GM06990 (cell line): ENCODE results near the gene TMEM37.

Source experiments
- DNase-seq: peaks from one replicate; pipeline ENCODE4 v3.0.0-alpha.2; 2011; ENCODE audit not compliant: insufficient read length; ENCODE audit errors: extremely low read depth
- H3K27me3 ChIP-seq: replicated peaks from 2 replicates; pipeline ENCODE4 v1.6.0; 2011; ENCODE audit warnings: low read length; ENCODE audit not compliant: control insufficient read depth, insufficient read depth
- H3K36me3 ChIP-seq: 2 replicates; pipeline ENCODE4 v1.5.1; 2011; ENCODE audit warnings: low read length; ENCODE audit not compliant: control insufficient read depth, insufficient read depth
- H3K4me3 ChIP-seq: replicated peaks from 2 replicates; pipeline ENCODE4 v1.5.1; 2011; ENCODE audit warnings: low read depth, mild to moderate bottlenecking, control low read depth, low read length
- TF ChIP-seq, protein P1 (sequence below): IDR thresholded peaks from 2 replicates; pipeline ENCODE4 v1.5.1; 2011; ENCODE audit warnings: low read length, control low read depth, mild to moderate bottlenecking, inconsistent platforms; ENCODE audit not compliant: insufficient read depth, poor library complexity, severe bottlenecking

Gene TMEM37

GRCh38 chr2:119477113-119477505 is 45.5 kb downstream of the TMEM37 start:
- Histone ChIP-seq H3K4me3 (no peak overlapping the region), H3K27me3 (peaks cover 1% of the 10 kb centered on the region; the same call in 1 of the 2 replicates), H3K36me3 (no peaks in the 10 kb centered on the region)
- TF ChIP-seq, protein P1, sequence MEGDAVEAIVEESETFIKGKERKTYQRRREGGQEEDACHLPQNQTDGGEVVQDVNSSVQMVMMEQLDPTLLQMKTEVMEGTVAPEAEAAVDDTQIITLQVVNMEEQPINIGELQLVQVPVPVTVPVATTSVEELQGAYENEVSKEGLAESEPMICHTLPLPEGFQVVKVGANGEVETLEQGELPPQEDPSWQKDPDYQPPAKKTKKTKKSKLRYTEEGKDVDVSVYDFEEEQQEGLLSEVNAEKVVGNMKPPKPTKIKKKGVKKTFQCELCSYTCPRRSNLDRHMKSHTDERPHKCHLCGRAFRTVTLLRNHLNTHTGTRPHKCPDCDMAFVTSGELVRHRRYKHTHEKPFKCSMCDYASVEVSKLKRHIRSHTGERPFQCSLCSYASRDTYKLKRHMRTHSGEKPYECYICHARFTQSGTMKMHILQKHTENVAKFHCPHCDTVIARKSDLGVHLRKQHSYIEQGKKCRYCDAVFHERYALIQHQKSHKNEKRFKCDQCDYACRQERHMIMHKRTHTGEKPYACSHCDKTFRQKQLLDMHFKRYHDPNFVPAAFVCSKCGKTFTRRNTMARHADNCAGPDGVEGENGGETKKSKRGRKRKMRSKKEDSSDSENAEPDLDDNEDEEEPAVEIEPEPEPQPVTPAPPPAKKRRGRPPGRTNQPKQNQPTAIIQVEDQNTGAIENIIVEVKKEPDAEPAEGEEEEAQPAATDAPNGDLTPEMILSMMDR, result no peak
- DNase-seq, result no peak

- Histone ChIP-seq H3K27me3 (peaks cover 1% of the 10 kb centered on the region; the same call in 1 of the 2 replicates), H3K4me3 (no peak overlapping the region), H3K36me3 (no peaks in the 10 kb centered on the region)
- no peak for DNase-seq
- TF ChIP-seq, protein P1, result no peak
Observed at GRCh38 chr2:119478188-119478977, 46.7 kb downstream of the TMEM37 start.

- H3K4me3 ChIP-seq, result no peak overlapping the region
- DNase-seq, result no peak
- H3K36me3 ChIP-seq, result no peaks in the 10 kb centered on the region
- TF ChIP-seq, protein P1, result no peak
- H3K27me3 ChIP-seq, result peaks cover 1% of the 10 kb centered on the region; the same call in 1 of the 2 replicates
Observed at GRCh38 chr2:119478978-119479295, 47.3 kb downstream of the TMEM37 start.

- H3K4me3 ChIP-seq, result no peak overlapping the region
- no peak for DNase-seq
- H3K27me3 ChIP-seq, result peaks cover 1% of the 10 kb centered on the region; the same call in 1 of the 2 replicates
- no peaks in the 10 kb centered on the region for H3K36me3 ChIP-seq
- TF ChIP-seq, protein P1, result no peak
Observed at GRCh38 chr2:119480184-119480583, 48.5 kb downstream of the TMEM37 start.

DNA sequence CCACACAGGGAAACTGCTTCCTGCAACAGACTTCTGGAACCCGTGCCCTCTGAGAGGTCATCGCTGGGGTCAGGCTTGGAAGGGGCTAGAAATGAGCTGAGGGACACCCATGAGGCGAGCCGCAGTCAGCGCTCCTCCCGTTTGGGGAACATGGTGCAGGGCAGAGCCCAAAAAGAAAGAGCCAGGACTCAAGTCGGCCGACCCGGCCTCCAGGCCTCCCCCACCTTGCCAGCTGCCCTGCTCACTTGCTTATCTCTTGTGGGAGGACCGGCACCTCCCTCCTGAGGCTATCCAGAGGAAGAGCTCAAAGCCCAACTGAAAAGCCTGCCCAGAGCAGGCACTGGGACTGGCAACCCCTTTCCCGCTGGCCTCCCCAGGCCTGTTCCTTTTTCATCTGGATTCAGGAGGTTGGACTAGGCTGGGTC is 49.1 kb downstream of the TMEM37 start:
- TF ChIP-seq, protein P1, result no peak
- H3K36me3 ChIP-seq, result no peaks in the 10 kb centered on the region
- H3K27me3 ChIP-seq, result peaks cover 1% of the 10 kb centered on the region; the same call in 1 of the 2 replicates
- DNase-seq, result no peak
- H3K4me3 ChIP-seq, result no peak overlapping the region
